Naive B cell (primary cell): ENCODE data around the gene ACIN1. TPM values are rescaled to one million over a fixed set of nuclear protein-coding genes. Genes with fewer than 3 reads are reported as not detected.

Experiments used
- ATAC-seq, 2 donors: fragments of 150-1000 bp; cut with Tn5 transposase; 2 replicates each; pipeline ENCODE4 v1.10.0; 2021; ENCODE audit warnings: low read depth in 2 of 2, mild to moderate bottlenecking in 2 of 2, moderate library complexity in 2 of 2
- DNase-seq: peaks from one replicate; pipeline ENCODE4 v3.0.0; 2022
- H3K27ac Mint-ChIP-seq, 6 donors: one replicate each; pipeline ENCODE4 v1.8.0; 2020 to 2022; ENCODE audit warnings: mild to moderate bottlenecking in 6 of 6, mixed read lengths in 6 of 6, moderate library complexity in 5 of 6, inconsistent platforms in 2 of 6
- H3K27me3 Mint-ChIP-seq, 3 donors: one replicate each; pipeline ENCODE4 v1.8.0; 2021 to 2022; ENCODE audit warnings: mixed read lengths in 3 of 3, mild to moderate bottlenecking in 1 of 3
- H3K36me3 Mint-ChIP-seq, 2 donors: one replicate each; pipeline ENCODE4 v1.8.0; 2020 to 2022; ENCODE audit warnings: mixed read lengths in 2 of 2, inconsistent platforms in 1 of 2, mild to moderate bottlenecking in 1 of 2
- H3K4me1 Mint-ChIP-seq, 3 donors: one replicate each; pipeline ENCODE4 v1.8.0; 2020 to 2022; ENCODE audit warnings: mixed read lengths in 3 of 3, inconsistent platforms in 1 of 3, mild to moderate bottlenecking in 1 of 3, moderate library complexity in 1 of 3
- H3K4me3 Mint-ChIP-seq, 8 donors: one replicate each; pipeline ENCODE4 v1.8.0; 2020 to 2022; ENCODE audit warnings: mild to moderate bottlenecking in 8 of 8, mixed read lengths in 8 of 8, moderate library complexity in 8 of 8, inconsistent platforms in 2 of 8
- H3K9me3 Mint-ChIP-seq, 7 donors: one replicate each; pipeline ENCODE4 v1.8.0; 2020 to 2022; ENCODE audit warnings: mixed read lengths in 7 of 7, mild to moderate bottlenecking in 5 of 7, inconsistent platforms in 2 of 7, moderate library complexity in 1 of 7
- polyA plus RNA-seq, 6 donors: library from polyadenylated mRNA; unstranded; fragments of 300-500 nt; fragmentation: Illumina TruSeq; gene quantifications; one replicate each; pipeline ENCODE4 v1.2.3, GENCODE V29; 2021; ENCODE audit warnings: low read depth in 6 of 6

The ACIN1 gene
- polyA plus RNA-seq, 6 donors from 2014 or later = 0.61 to 18.0 (median 9.8) TPM

GRCh38 chr14:23095196-23096108, 516 bp upstream of the ACIN1 start, which contains the start of gene C14orf119:
Gene C14orf119 (plus strand): TSS chr14:23095505. CDS start chr14:23097659, 2,154 bp downstream.
- ATAC-seq (peak; percentile 83 to 85), DNase-seq (peak; percentile 99)
- H3K27ac Mint-ChIP-seq = no peak within 1 kb of the TSS
- H3K4me3 Mint-ChIP-seq = no peak within 1 kb of the TSS
- peaks cover 12 to 28% (median 16%) of the 10 kb centered on the region in 3 donors for H3K4me1 Mint-ChIP-seq
- H3K27me3 Mint-ChIP-seq = no peaks in the 10 kb centered on the region
- no peaks in the 10 kb centered on the region for H3K9me3 Mint-ChIP-seq
- no peaks in the 10 kb centered on the region for H3K36me3 Mint-ChIP-seq

GRCh38 chr14:23093991-23094665, 808 bp downstream of the ACIN1 start:
- H3K4me1 Mint-ChIP-seq = peaks cover 7 to 23% (median 17%) of the 10 kb centered on the region in 3 donors
- no peak for DNase-seq
- H3K36me3 Mint-ChIP-seq = peaks cover 0 to 7% of the 10 kb centered on the region in 2 donors

GRCh38 chr14:23093526-23093925, 1.4 kb downstream of the ACIN1 start:
- Mint-ChIP-seq H3K36me3 (peaks cover 0 to 7% of the 10 kb centered on the region in 2 donors), H3K4me1 (peaks cover 7 to 23% (median 17%) of the 10 kb centered on the region in 3 donors), H3K27me3 (no peaks in the 10 kb centered on the region), H3K9me3 (no peaks in the 10 kb centered on the region), H3K4me3 (peak overlapping the region in 2 of 8 donors; percentile 16 to 42), H3K27ac (peak overlapping the region in 1 of 6 donors; percentile 42)
- DNase-seq (no peak), ATAC-seq (no peak)

More at GRCh38 chr14:23093991-23094665, 808 bp downstream of the ACIN1 start:
- no peak overlapping the region for H3K4me3 Mint-ChIP-seq
- no peak for ATAC-seq
- H3K27me3 Mint-ChIP-seq = no peaks in the 10 kb centered on the region
- H3K27ac Mint-ChIP-seq = no peak overlapping the region
- H3K9me3 Mint-ChIP-seq = no peaks in the 10 kb centered on the region

GRCh38 chr14:23093104-23093503, 1.8 kb downstream of the ACIN1 start:
- ATAC-seq (no peak), DNase-seq (no peak)
- no peaks in the 10 kb centered on the region for H3K9me3 Mint-ChIP-seq
- H3K4me1 Mint-ChIP-seq = peaks cover 7 to 23% (median 17%) of the 10 kb centered on the region in 3 donors
- peak overlapping the region in 4 of 8 donors; percentile 16 to 42 (median 24) for H3K4me3 Mint-ChIP-seq
- peak overlapping the region in 1 of 6 donors; percentile 42 for H3K27ac Mint-ChIP-seq
- no peaks in the 10 kb centered on the region for H3K27me3 Mint-ChIP-seq
- peaks cover 0 to 7% of the 10 kb centered on the region in 2 donors for H3K36me3 Mint-ChIP-seq

GRCh38 chr14:23091294-23092225, 3.4 kb downstream of the ACIN1 start:
- H3K4me3 Mint-ChIP-seq = peak overlapping the region in 1 of 8 donors; percentile 30
- H3K4me1 Mint-ChIP-seq = peaks cover 11 to 16% (median 15%) of the 10 kb centered on the region in 3 donors
- no peak for ATAC-seq
- no peak for DNase-seq
- H3K36me3 Mint-ChIP-seq = peaks cover 0 to 15% of the 10 kb centered on the region in 2 donors
- no peaks in the 10 kb centered on the region for H3K9me3 Mint-ChIP-seq
- peak overlapping the region in 2 of 6 donors; percentile 3 to 90 for H3K27ac Mint-ChIP-seq
- no peaks in the 10 kb centered on the region for H3K27me3 Mint-ChIP-seq

GRCh38 chr14:23090254-23090636, 4.7 kb downstream of the ACIN1 start:
- Mint-ChIP-seq H3K9me3 (no peaks in the 10 kb centered on the region), H3K4me3 (no peak overlapping the region), H3K36me3 (peaks cover 0 to 23% of the 10 kb centered on the region in 2 donors), H3K27ac (no peak overlapping the region), H3K27me3 (no peaks in the 10 kb centered on the region), H3K4me1 (peaks cover 12 to 13% (median 12%) of the 10 kb centered on the region in 3 donors)
- ATAC-seq (no peak), DNase-seq (no peak)

GRCh38 chr14:23089498-23090253, 5.3 kb downstream of the ACIN1 start:
- ATAC-seq (no peak), DNase-seq (no peak)
- Mint-ChIP-seq H3K27ac (peak overlapping the region in 2 of 6 donors; percentile 3 to 64), H3K4me1 (peaks cover 12 to 13% (median 12%) of the 10 kb centered on the region in 3 donors), H3K36me3 (peaks cover 0 to 23% of the 10 kb centered on the region in 2 donors), H3K27me3 (no peaks in the 10 kb centered on the region), H3K9me3 (no peaks in the 10 kb centered on the region), H3K4me3 (peak overlapping the region in 1 of 8 donors; percentile 58)

GRCh38 chr14:23086565-23086964, 8.4 kb downstream of the ACIN1 start:
- no peak overlapping the region for H3K27ac Mint-ChIP-seq
- H3K9me3 Mint-ChIP-seq = no peaks in the 10 kb centered on the region
- H3K4me1 Mint-ChIP-seq = peaks cover 6 to 8% (median 8%) of the 10 kb centered on the region in 3 donors
- ATAC-seq = no peak
- peaks cover 0 to 25% of the 10 kb centered on the region in 2 donors for H3K36me3 Mint-ChIP-seq
- no peak overlapping the region for H3K4me3 Mint-ChIP-seq
- no peak for DNase-seq
- H3K27me3 Mint-ChIP-seq = no peaks in the 10 kb centered on the region

- Mint-ChIP-seq H3K4me1 (peaks cover 6 to 8% (median 6%) of the 10 kb centered on the region in 3 donors), H3K4me3 (no peak overlapping the region), H3K27me3 (no peaks in the 10 kb centered on the region), H3K36me3 (peaks cover 3 to 36% of the 10 kb centered on the region in 2 donors), H3K9me3 (no peaks in the 10 kb centered on the region), H3K27ac (no peak overlapping the region)
- no peak for DNase-seq
- no peak for ATAC-seq
These were observed 9.5 kb downstream of the ACIN1 start for GRCh38 chr14:23085458-23085857.

GRCh38 chr14:23080474-23080873, 14.5 kb downstream of the ACIN1 start:
- no peak for ATAC-seq
- Mint-ChIP-seq H3K27ac (peak overlapping the region in 2 of 6 donors; percentile 29 to 52), H3K9me3 (no peaks in the 10 kb centered on the region), H3K4me3 (peak overlapping the region in 1 of 8 donors; percentile 40), H3K4me1 (no peaks in the 10 kb centered on the region), H3K36me3 (peaks cover 17 to 27% of the 10 kb centered on the region in 2 donors), H3K27me3 (no peaks in the 10 kb centered on the region)
- DNase-seq = no peak

GRCh38 chr14:23079716-23080115, 15.2 kb downstream of the ACIN1 start:
- Mint-ChIP-seq H3K4me3 (no peak overlapping the region), H3K4me1 (no peaks in the 10 kb centered on the region), H3K36me3 (peaks cover 21 to 26% of the 10 kb centered on the region in 2 donors), H3K27ac (peak overlapping the region in 2 of 6 donors; percentile 44 to 94), H3K9me3 (no peaks in the 10 kb centered on the region), H3K27me3 (no peaks in the 10 kb centered on the region)
- DNase-seq (no peak), ATAC-seq (no peak)

GRCh38 chr14:23078692-23079116, 16.2 kb downstream of the ACIN1 start:
- H3K27ac Mint-ChIP-seq = peak overlapping the region in 1 of 6 donors; percentile 30
- no peaks in the 10 kb centered on the region for H3K9me3 Mint-ChIP-seq
- H3K4me3 Mint-ChIP-seq = peak overlapping the region in 1 of 8 donors; percentile 15
- H3K4me1 Mint-ChIP-seq = no peaks in the 10 kb centered on the region
- H3K27me3 Mint-ChIP-seq = no peaks in the 10 kb centered on the region
- H3K36me3 Mint-ChIP-seq = peaks cover 21 to 26% of the 10 kb centered on the region in 2 donors
- DNase-seq (no peak), ATAC-seq (no peak)
